Cardiac muscle cell (in vitro differentiated cells and primary cell): ENCODE measurements around the gene ACKR1. TPM values are rescaled to one million over a fixed set of nuclear protein-coding genes. Genes with fewer than 3 reads are reported as not detected.
A peak's percentile ranks its signal among the peaks of the same experiment; 100 is the strongest.

Source experiments
- DNase-seq, 2 donors: peaks; one replicate each; pipeline versions ENCODE4 v3.0.0 to v3.0.0-alpha.2; 2010 to 2017; ENCODE audit warnings: low read depth in 1 of 2, low spot score in 1 of 2
- H3K27ac ChIP-seq: fragments of 200-600 bp; sonication (generic); 2 replicates; pipeline ENCODE4 v1.5.1; 2016
- H3K27me3 ChIP-seq: fragments of 200-600 bp; sonication (generic); 2 replicates; pipeline ENCODE4 v1.6.0; 2016; ENCODE audit warnings: control low read depth
- H3K36me3 ChIP-seq: fragments of 200-600 bp; sonication (generic); 2 replicates; pipeline ENCODE4 v1.5.1; 2016; ENCODE audit warnings: control low read depth
- H3K4me1 ChIP-seq: fragments of 200-600 bp; sonication (generic); 2 replicates; pipeline ENCODE4 v1.8.1; 2017; ENCODE audit warnings: low read depth, mild to moderate bottlenecking, mixed run types
- H3K4me3 ChIP-seq: fragments of 200-600 bp; sonication (generic); 2 replicates; pipeline ENCODE4 v1.5.1; 2016; ENCODE audit warnings: mild to moderate bottlenecking
- H3K9me3 ChIP-seq: fragments of 200-600 bp; sonication (generic); 2 replicates; pipeline ENCODE4 v1.5.1; 2017; ENCODE audit warnings: low read depth, mild to moderate bottlenecking, control low read depth
- polyA plus RNA-seq: library from polyadenylated mRNA; unstranded; fragments of >200 nt; fragmentation: Nextera tagmentation; extraction: Ambion mirVana; gene quantifications from 2 replicates; pipeline ENCODE4 v1.2.1, GENCODE V29; 2016
- total RNA-seq: library from RNA; depleted of rRNA; stranded (reverse); fragments of >200 nt; gene quantifications from 2 replicates; pipeline ENCODE4 v1.2.3, GENCODE V29; 2016
- TF ChIP-seq, protein P1 (sequence below): IDR thresholded peaks from 2 replicates; pipeline ENCODE4 v1.5.1; 2012; ENCODE audit warnings: low read depth, mild to moderate bottlenecking, low read length

The ACKR1 gene
- total and polyA plus RNA-seq, 2 experiments from 2014 or later: 0.33 to 0.63 TPM

DNA sequence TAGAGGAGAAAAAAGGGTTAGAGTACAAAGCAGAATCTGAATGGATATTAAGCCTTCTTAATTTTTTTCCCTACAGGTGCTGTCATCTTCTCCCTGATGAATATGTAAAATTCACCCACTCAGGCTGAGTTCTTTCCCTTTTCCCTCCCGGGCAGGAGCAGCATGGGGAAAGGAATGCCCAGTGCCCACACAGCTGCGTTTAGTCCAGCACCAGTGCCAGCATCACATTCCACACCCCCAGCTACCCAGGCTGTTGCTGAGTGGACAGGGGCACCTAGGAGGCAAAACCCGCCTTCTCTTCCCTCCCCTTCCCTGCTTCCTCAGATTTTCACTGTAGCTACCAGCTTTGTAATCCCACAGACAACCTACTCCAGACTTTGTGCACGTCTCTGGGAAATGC is 36.6 kb upstream of the ACKR1 start:
- no peak for DNase-seq
- no peak overlapping the region for H3K27ac ChIP-seq
- H3K4me1 ChIP-seq: peaks cover 13% of the 10 kb centered on the region
- peaks cover 17% of the 10 kb centered on the region for H3K27me3 ChIP-seq
- H3K4me3 ChIP-seq: no peak overlapping the region
- H3K36me3 ChIP-seq: no peaks in the 10 kb centered on the region
- no peaks in the 10 kb centered on the region for H3K9me3 ChIP-seq
- TF ChIP-seq, protein P1, sequence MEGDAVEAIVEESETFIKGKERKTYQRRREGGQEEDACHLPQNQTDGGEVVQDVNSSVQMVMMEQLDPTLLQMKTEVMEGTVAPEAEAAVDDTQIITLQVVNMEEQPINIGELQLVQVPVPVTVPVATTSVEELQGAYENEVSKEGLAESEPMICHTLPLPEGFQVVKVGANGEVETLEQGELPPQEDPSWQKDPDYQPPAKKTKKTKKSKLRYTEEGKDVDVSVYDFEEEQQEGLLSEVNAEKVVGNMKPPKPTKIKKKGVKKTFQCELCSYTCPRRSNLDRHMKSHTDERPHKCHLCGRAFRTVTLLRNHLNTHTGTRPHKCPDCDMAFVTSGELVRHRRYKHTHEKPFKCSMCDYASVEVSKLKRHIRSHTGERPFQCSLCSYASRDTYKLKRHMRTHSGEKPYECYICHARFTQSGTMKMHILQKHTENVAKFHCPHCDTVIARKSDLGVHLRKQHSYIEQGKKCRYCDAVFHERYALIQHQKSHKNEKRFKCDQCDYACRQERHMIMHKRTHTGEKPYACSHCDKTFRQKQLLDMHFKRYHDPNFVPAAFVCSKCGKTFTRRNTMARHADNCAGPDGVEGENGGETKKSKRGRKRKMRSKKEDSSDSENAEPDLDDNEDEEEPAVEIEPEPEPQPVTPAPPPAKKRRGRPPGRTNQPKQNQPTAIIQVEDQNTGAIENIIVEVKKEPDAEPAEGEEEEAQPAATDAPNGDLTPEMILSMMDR: no peak

- H3K27me3 ChIP-seq: peaks cover 18% of the 10 kb centered on the region
- TF ChIP-seq, protein P1: no peak
- H3K36me3 ChIP-seq: no peaks in the 10 kb centered on the region
These were observed 34.0 kb upstream of the ACKR1 start for GRCh38 chr1:159170639-159171038.

DNA sequence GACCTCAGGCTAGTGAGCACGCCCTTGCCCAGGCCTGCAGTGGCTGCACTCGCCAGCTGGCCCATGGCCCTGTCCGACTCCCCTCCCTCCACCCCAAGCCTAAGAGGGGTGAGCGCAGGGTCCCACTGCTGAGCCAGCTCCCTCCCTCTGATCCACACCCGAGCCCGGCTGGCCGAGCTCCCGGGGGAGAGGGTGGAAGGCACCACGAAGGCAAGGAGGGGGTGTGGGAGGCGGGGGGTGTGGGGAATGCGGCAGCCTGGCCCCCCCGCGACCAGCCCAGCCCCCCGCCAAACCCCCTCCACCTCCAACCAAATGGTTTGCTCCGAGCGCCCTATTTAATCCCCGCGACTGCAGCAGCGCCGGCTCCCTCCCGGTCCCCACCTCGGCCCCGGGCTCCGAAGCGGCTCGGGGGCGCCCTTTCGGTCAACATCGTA is 33.4 kb upstream of the ACKR1 start, which contains the start of gene CADM3:
Gene CADM3, plus strand, starts transcription at position 362 of the 434 bp plus-strand sequence. CDS start 151 bp downstream, outside the sequence.
- DNase-seq: peak; percentile 56 to 83
- Histone ChIP-seq H3K4me3 (peak within 1 kb of the TSS; percentile 74), H3K27ac (no peak within 1 kb of the TSS), H3K36me3 (no peaks in the 10 kb centered on the region), H3K9me3 (no peaks in the 10 kb centered on the region), H3K27me3 (peaks cover 18% of the 10 kb centered on the region), H3K4me1 (peaks cover 5% of the 10 kb centered on the region)
- TF ChIP-seq, protein P1: no peak

More at GRCh38 chr1:159170639-159171038, 34.0 kb upstream of the ACKR1 start:
- no peaks in the 10 kb centered on the region for H3K9me3 ChIP-seq
- H3K27ac ChIP-seq: no peak overlapping the region
- peak in 1 of 2 donors; percentile 87 for DNase-seq
- H3K4me3 ChIP-seq: no peak overlapping the region
- H3K4me1 ChIP-seq: peaks cover 5% of the 10 kb centered on the region

GRCh38 chr1:159171688-159172501 is 32.8 kb upstream of the ACKR1 start:
- TF ChIP-seq, protein P1: no peak
- Histone ChIP-seq H3K9me3 (no peaks in the 10 kb centered on the region), H3K27ac (no peak overlapping the region), H3K27me3 (peaks cover 18% of the 10 kb centered on the region), H3K36me3 (no peaks in the 10 kb centered on the region), H3K4me3 (peak overlapping the region; percentile 74), H3K4me1 (peaks cover 5% of the 10 kb centered on the region)
- DNase-seq: peak; percentile 56 to 57

- DNase-seq: peak in 1 of 2 donors; percentile 89
- no peaks in the 10 kb centered on the region for H3K9me3 ChIP-seq
- TF ChIP-seq, protein P1: no peak
- peaks cover 5% of the 10 kb centered on the region for H3K4me1 ChIP-seq
- peaks cover 18% of the 10 kb centered on the region for H3K27me3 ChIP-seq
- peak overlapping the region; percentile 74 for H3K4me3 ChIP-seq
- no peaks in the 10 kb centered on the region for H3K36me3 ChIP-seq
- H3K27ac ChIP-seq: no peak overlapping the region
These were observed 31.9 kb upstream of the ACKR1 start for GRCh38 chr1:159172614-159173291.
